Measurements from ENCODE around the gene FOXJ2.

- TF ChIP-seq CTCF (conservative IDR thresholded peaks at IDR 0.05; ENCODE audit: low read depth, low read length) (no peak), RFX5 (IDR thresholded peaks at IDR 0.05; ENCODE audit: low read depth, low read length) (no peak), POLR2A (IDR thresholded peaks at IDR 0.05; ENCODE audit: low read depth, low read length) (no peak), RCOR1 (IDR thresholded peaks at IDR 0.05; ENCODE audit: insufficient replicate concordance, low read length) (no peak), RAD21 (IDR thresholded peaks at IDR 0.05; ENCODE audit: low read length) (no peak), MXI1 (IDR thresholded peaks at IDR 0.05; ENCODE audit: borderline replicate concordance, low read depth, low read length) (no peak)
Measured at GRCh38 chr12:8077207-8077606, 44.7 kb downstream of the FOXJ2 start.

Data from IMR-90 (cell line).